Activated CD8-positive, alpha-beta T cell treated with anti-CD3 and anti-CD28 coated beads for 36 hours (primary cell): ENCODE measurements around the gene GDF2. TPM values are rescaled to one million over a fixed set of nuclear protein-coding genes. Genes with fewer than 3 reads are reported as not detected.

Experiments used
- ATAC-seq: fragments of 200-7000 bp; cut with Tn5 transposase; one replicate; pipeline ENCODE4 v1.10.0; 2021; ENCODE audit warnings: mild to moderate bottlenecking, moderate library complexity
- CTCF ChIA-PET: fragments of 350-600 bp; sonication (Branson Sonifier 250); formaldehyde crosslinking; loops from one replicate; lab custom pipeline; 2021; ENCODE audit warnings: antibody characterized with exemption; lab: Charles Lee
- POLR2A ChIA-PET: fragments of 350-600 bp; sonication (Branson Sonifier 250); formaldehyde crosslinking; loops from one replicate; lab custom pipeline; 2021; ENCODE audit warnings: antibody characterized with exemption; lab: Charles Lee
- DNase-seq: peaks from one replicate; pipeline ENCODE4 v3.0.0-alpha.2; 2020
- H3K27ac Mint-ChIP-seq: one replicate; pipeline ENCODE4 v1.8.0; 2021; ENCODE audit warnings: mild to moderate bottlenecking, mixed read lengths
- H3K27me3 Mint-ChIP-seq: one replicate; pipeline ENCODE4 v1.8.0; 2021; ENCODE audit warnings: mixed read lengths
- H3K36me3 Mint-ChIP-seq: one replicate; pipeline ENCODE4 v1.8.0; 2021; ENCODE audit warnings: low read depth, mixed read lengths
- H3K4me1 Mint-ChIP-seq: one replicate; pipeline ENCODE4 v1.8.0; 2021; ENCODE audit warnings: low read depth, mixed read lengths
- H3K4me3 Mint-ChIP-seq: one replicate; pipeline ENCODE4 v1.8.0; 2021; ENCODE audit warnings: mild to moderate bottlenecking, moderate library complexity, mixed read lengths
- H3K9me3 Mint-ChIP-seq: one replicate; pipeline ENCODE4 v1.8.0; 2021; ENCODE audit warnings: mixed read lengths
- intact Hi-C: fragments of 100-400 bp; cut with micrococcal nuclease; formaldehyde crosslinking; loops from one replicate; pipeline ENCODE4 v1.10.0; 2022
- total RNA-seq, 2 experiments: library from RNA; stranded (reverse); gene quantifications; one replicate each; pipeline ENCODE4 v1.2.3, GENCODE V29; 2021
- TF ChIP-seq, protein P1 (sequence below): fragments of 200-600 bp; IDR thresholded peaks from one replicate; pipeline ENCODE4 v1.8.0; 2022; ENCODE audit warnings: antibody characterized with exemption, mild to moderate bottlenecking

Gene GDF2
- total RNA-seq, 2 experiments from 2014 or later = not detected

DNA sequence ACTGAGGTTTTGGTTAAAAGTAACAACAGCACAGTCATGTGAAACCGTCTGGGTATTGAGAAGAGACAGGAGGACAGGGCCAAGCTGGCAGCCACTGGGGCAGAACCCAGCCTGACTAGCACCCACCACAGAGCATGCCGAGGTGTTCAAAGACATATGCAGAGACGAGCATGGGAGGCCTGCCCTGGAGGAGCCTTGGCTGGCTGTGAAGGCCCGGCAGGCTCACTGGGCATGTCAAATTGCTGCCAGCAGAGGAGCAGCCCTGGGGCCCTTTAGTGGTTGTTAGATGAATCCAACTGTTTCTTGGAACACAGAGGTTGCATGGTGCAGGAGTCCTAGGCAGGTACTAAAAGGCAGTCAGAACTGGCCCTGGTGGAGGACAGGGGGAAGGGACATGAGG is 5.0 kb upstream of the GDF2 start:
- ChIA-PET POLR2A (no interaction called here), CTCF (interaction anchor here (2.5 kb wide), 1 partner anchor 292 kb away, joined by 13 read pairs; no protein-coding TSS in a partner anchor)
- Mint-ChIP-seq H3K9me3 (no peaks in the 10 kb centered on the region), H3K4me3 (no peak overlapping the region), H3K4me1 (peaks cover under 1% of the 10 kb centered on the region), H3K27me3 (no peaks in the 10 kb centered on the region), H3K36me3 (no peaks in the 10 kb centered on the region), H3K27ac (no peak overlapping the region)
- DNase-seq = no peak
- intact Hi-C loops = no loop called here
- TF ChIP-seq, protein P1, sequence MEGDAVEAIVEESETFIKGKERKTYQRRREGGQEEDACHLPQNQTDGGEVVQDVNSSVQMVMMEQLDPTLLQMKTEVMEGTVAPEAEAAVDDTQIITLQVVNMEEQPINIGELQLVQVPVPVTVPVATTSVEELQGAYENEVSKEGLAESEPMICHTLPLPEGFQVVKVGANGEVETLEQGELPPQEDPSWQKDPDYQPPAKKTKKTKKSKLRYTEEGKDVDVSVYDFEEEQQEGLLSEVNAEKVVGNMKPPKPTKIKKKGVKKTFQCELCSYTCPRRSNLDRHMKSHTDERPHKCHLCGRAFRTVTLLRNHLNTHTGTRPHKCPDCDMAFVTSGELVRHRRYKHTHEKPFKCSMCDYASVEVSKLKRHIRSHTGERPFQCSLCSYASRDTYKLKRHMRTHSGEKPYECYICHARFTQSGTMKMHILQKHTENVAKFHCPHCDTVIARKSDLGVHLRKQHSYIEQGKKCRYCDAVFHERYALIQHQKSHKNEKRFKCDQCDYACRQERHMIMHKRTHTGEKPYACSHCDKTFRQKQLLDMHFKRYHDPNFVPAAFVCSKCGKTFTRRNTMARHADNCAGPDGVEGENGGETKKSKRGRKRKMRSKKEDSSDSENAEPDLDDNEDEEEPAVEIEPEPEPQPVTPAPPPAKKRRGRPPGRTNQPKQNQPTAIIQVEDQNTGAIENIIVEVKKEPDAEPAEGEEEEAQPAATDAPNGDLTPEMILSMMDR = no peak
- no peak for ATAC-seq

DNA sequence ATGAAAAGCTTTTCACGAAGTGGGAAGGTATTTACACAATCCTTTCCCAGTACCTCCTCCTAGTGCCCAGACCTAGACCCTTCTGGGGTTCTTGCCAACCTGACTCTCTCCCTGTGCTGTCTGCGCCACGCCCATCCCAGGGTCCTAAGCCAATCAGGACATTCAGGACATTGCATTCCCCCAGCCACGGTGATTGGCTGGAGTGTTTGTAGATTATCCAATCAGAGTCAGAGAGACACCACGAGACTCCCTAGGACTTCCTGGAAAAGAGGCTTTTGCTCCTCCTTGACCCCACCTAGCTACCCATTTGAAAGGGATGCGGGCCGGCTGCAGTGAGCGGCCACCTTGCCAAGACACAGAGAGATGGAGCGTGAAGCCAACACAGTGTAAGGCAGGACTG is 3.5 kb upstream of the GDF2 start:
- no peaks in the 10 kb centered on the region for H3K27me3 Mint-ChIP-seq
- ChIA-PET CTCF (interaction anchor here (1.0 to 1.6 kb wide), 2 partner anchors 293 to 294 kb away, joined by 4 to 5 read pairs; no protein-coding TSS in a partner anchor), POLR2A (no interaction called here)
- TF ChIP-seq, protein P1 = no peak
- DNase-seq (no peak), ATAC-seq (no peak)
- H3K4me3 Mint-ChIP-seq = no peak overlapping the region
- H3K27ac Mint-ChIP-seq = no peak overlapping the region
- no peaks in the 10 kb centered on the region for H3K36me3 Mint-ChIP-seq
- intact Hi-C loops = no loop called here
- no peaks in the 10 kb centered on the region for H3K4me1 Mint-ChIP-seq
- no peaks in the 10 kb centered on the region for H3K9me3 Mint-ChIP-seq

DNA sequence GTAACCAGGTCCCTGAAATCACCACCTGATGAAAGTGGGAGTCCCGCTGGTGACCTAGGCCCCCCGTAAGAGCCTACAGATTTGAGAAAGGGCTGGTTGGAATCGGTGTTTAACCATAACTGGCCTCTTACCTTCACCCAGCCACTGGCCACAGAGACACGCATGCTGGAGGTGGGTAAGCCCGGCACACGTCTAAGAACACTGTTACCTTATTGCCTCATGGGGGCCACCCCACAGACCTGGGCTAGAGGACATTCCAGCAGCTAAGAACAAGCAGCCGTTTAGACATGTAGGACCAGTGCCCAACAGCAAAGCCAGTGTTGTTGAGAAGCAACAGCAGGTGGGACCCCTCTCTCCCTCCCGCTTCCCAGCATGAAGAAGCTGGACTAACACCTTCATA is 2.5 kb upstream of the GDF2 start:
- Mint-ChIP-seq H3K4me1 (no peaks in the 10 kb centered on the region), H3K9me3 (no peaks in the 10 kb centered on the region), H3K27me3 (no peaks in the 10 kb centered on the region), H3K36me3 (no peaks in the 10 kb centered on the region), H3K27ac (no peak overlapping the region), H3K4me3 (no peak overlapping the region)
- ChIA-PET POLR2A (no interaction called here), CTCF (interaction anchor here (1.0 to 2.8 kb wide), 2 partner anchors 272 to 273 kb away, joined by 3 to 10 read pairs; no protein-coding TSS in a partner anchor)
- TF ChIP-seq, protein P1 = no peak
- ATAC-seq (no peak), DNase-seq (no peak)
- intact Hi-C loops = no loop called here

DNA sequence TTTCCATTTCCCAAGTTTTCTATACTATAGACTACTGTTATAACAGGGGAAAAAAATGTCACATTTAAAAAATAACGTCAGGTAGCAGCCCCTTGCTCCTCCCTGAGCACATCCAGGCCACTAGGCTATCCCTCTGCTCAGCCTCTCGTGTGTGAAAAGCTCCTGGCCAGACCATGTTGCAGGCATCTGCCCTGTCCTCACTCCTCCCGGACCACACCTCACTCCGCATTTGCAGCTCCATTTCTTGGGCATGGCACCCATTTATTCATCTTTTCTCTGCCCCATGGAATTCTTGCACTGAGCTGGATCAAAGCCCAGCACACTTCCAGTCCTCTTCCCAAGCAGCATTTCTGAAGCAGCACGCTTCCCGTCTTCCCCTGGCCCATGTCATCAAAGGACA is 1.4 kb upstream of the GDF2 start:
- H3K4me3 Mint-ChIP-seq = no peak overlapping the region
- no peak for DNase-seq
- no peaks in the 10 kb centered on the region for H3K4me1 Mint-ChIP-seq
- POLR2A ChIA-PET = no interaction called here
- no peak for ATAC-seq
- no peaks in the 10 kb centered on the region for H3K27me3 Mint-ChIP-seq
- H3K27ac Mint-ChIP-seq = no peak overlapping the region
- no peaks in the 10 kb centered on the region for H3K36me3 Mint-ChIP-seq
- CTCF ChIA-PET = interaction anchor here (2.8 kb wide), 1 partner anchor 273 kb away, joined by 10 read pairs; no protein-coding TSS in a partner anchor
- H3K9me3 Mint-ChIP-seq = no peaks in the 10 kb centered on the region
- TF ChIP-seq, protein P1 = no peak
- intact Hi-C loops = no loop called here

DNA sequence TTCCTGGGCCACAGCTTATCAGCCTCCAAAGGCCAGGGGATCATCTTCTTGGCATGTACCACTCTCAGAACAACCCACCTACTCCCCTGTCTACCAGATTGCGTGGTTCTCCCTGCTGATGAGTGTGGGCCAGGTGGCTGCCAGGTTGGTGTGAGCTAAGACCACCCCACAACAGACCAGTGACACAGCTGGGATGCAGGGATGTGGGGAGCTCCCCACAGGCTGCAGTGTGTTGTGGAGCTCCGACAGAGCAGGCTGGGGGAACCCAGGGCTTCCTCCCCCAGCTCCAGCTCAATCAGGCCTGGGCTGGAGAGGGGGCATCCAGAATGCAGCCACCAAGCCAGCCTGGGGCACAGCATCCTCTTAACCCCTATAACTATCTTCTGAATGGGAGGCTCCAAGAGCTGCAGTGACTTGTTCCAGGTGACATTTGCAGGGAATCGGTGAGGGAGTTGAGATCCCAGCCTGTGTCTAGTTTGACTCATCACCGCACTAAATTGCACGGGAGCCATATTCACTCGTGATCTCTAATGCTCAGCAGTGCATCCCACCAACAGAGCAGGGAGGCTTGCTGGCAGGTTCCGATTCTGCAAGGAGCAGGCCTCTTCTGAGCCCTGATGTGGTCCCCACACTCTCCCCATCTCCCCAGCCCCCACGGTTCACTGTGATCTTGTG is 596 bp upstream of the GDF2 start:
- ChIA-PET CTCF (interaction anchor here (0.9 to 2.8 kb wide), 2 partner anchors 19 to 273 kb away, joined by 3 to 10 read pairs; no protein-coding TSS in a partner anchor), POLR2A (no interaction called here)
- H3K36me3 Mint-ChIP-seq = no peaks in the 10 kb centered on the region
- TF ChIP-seq, protein P1 = no peak
- no peak for DNase-seq
- H3K27ac Mint-ChIP-seq = no peak overlapping the region
- H3K27me3 Mint-ChIP-seq = no peaks in the 10 kb centered on the region
- H3K4me1 Mint-ChIP-seq = no peaks in the 10 kb centered on the region
- H3K4me3 Mint-ChIP-seq = no peak overlapping the region
- no peak for ATAC-seq
- H3K9me3 Mint-ChIP-seq = no peaks in the 10 kb centered on the region
- intact Hi-C loops = no loop called here
